H1 (cell line): Measurements from ENCODE around the gene RB1. TPM values are rescaled to one million over a fixed set of nuclear protein-coding genes. Genes with fewer than 3 reads are reported as not detected.

Experiments used
- CTCF ChIA-PET: fragments of 300-600 bp; sonication (Branson Sonifier 250); formaldehyde crosslinking; loops from one replicate; lab custom pipeline; 2021; ENCODE audit not compliant: partially characterized antibody; lab: Charles Lee
- POLR2A ChIA-PET: fragments of 300-600 bp; sonication (Branson Sonifier 250); formaldehyde crosslinking; loops from one replicate; lab custom pipeline; 2021; ENCODE audit warnings: inconsistent platforms; ENCODE audit not compliant: partially characterized antibody; lab: Charles Lee
- DNase-seq, 2 experiments: peaks; one replicate each; pipeline versions ENCODE4 v3.0.0 to v3.0.0-alpha.2; 2010 to 2022; ENCODE audit warnings: low spot score in 2 of 2, low read depth in 1 of 2, mixed read lengths in 1 of 2
- FAIRE-seq: peaks from 2 replicates; lab custom pipeline; 2011; peaks lifted over from hg19 to GRCh38; lab: Jason Lieb, UNC
- H2AFZ ChIP-seq: 2 replicates; pipeline ENCODE4 v1.8.1; 2012; ENCODE audit warnings: low read length, inconsistent platforms
- H2AK5ac ChIP-seq: 2 replicates; pipeline ENCODE4 v1.6.1; 2013; ENCODE audit warnings: low read depth, low read length
- H2BK120ac ChIP-seq: replicated peaks from 2 replicates; pipeline ENCODE3; 2013; ENCODE audit warnings: low read depth, low read length, inconsistent platforms
- H2BK12ac ChIP-seq: 2 replicates; pipeline ENCODE4 v1.6.1; 2013; ENCODE audit warnings: low read depth, low read length
- H2BK15ac ChIP-seq: 2 replicates; pipeline ENCODE4 v1.6.1; 2013; ENCODE audit warnings: low read length
- H2BK20ac ChIP-seq: 2 replicates; pipeline ENCODE4 v1.6.1; 2013; ENCODE audit warnings: low read length
- H2BK5ac ChIP-seq: 2 replicates; pipeline ENCODE4 v1.6.1; 2013; ENCODE audit warnings: low read depth, low read length
- H3K14ac ChIP-seq: 2 replicates; pipeline ENCODE4 v1.6.1; 2013; ENCODE audit warnings: inconsistent platforms; ENCODE audit not compliant: insufficient read length
- H3K18ac ChIP-seq: 2 replicates; pipeline ENCODE4 v1.6.1; 2013; ENCODE audit warnings: low read length; ENCODE audit errors: extremely low read depth
- H3K23ac ChIP-seq: 2 replicates; pipeline ENCODE4 v1.6.1; 2013; ENCODE audit warnings: inconsistent platforms; ENCODE audit not compliant: insufficient read length
- H3K23me2 ChIP-seq: 2 replicates; pipeline ENCODE4 v1.6.1; 2013; ENCODE audit warnings: low read depth, low read length
- H3K27ac ChIP-seq: 2 replicates; pipeline ENCODE4 v1.6.1; 2011; ENCODE audit warnings: low read depth, low read length, inconsistent platforms
- H3K27me3 ChIP-seq, 4 experiments: replicated peaks in 1 of 4; 1 replicate in 1 of 4; 2 replicates in 3 of 4; pipeline versions ENCODE4 v1.6.1 to v1.8.1; 2011 to 2013; ENCODE audit warnings: low read length in 3 of 4, mild to moderate bottlenecking in 3 of 4, inconsistent platforms in 2 of 4, mixed read lengths in 2 of 4, moderate library complexity in 1 of 4; ENCODE audit not compliant: control insufficient read depth in 3 of 4, insufficient read depth in 3 of 4; ENCODE audit errors: extremely low read depth in 1 of 4
- H3K36me3 ChIP-seq, 4 experiments: 2 replicates each; pipeline versions ENCODE4 v1.6.1 to v1.8.1; 2011 to 2013; ENCODE audit warnings: mild to moderate bottlenecking in 4 of 4, low read length in 3 of 4, moderate library complexity in 2 of 4, control low read depth in 1 of 4, inconsistent platforms in 1 of 4; ENCODE audit not compliant: insufficient read depth in 4 of 4, control insufficient read depth in 2 of 4
- H3K4ac ChIP-seq: replicated peaks from 2 replicates; pipeline ENCODE3; 2013; ENCODE audit warnings: low read length, low read depth, mixed read lengths, inconsistent platforms; ENCODE audit not compliant: insufficient read length
- H3K4me1 ChIP-seq, 4 experiments: replicated peaks in 1 of 4; 1 replicate in 1 of 4; 2 replicates in 3 of 4; pipeline versions ENCODE4 v1.6.1 to v1.8.1; 2011 to 2013; ENCODE audit warnings: low read length in 3 of 4, inconsistent platforms in 2 of 4, mixed read lengths in 1 of 4; ENCODE audit not compliant: insufficient read depth in 4 of 4, control insufficient read depth in 3 of 4
- H3K4me2 ChIP-seq, 2 experiments: 2 replicates each; pipeline versions ENCODE4 v1.6.1 to v1.8.1; 2011 to 2013; ENCODE audit warnings: low read depth in 2 of 2, low read length in 2 of 2, control low read depth in 1 of 2, inconsistent platforms in 1 of 2, mild to moderate bottlenecking in 1 of 2; ENCODE audit not compliant: insufficient read depth in 1 of 2
- H3K4me3 ChIP-seq, 4 experiments: fragments of 200-600, 300-600 bp in 1 of 4; sonication (generic), shearing (Covaris generic), sonication (Bioruptor Twin) in 1 of 4; 2 replicates each; pipeline versions ENCODE4 v1.5.1 to v1.8.1; 2011 to 2016; ENCODE audit warnings: low read length in 4 of 4, low read depth in 3 of 4, control low read depth in 2 of 4, inconsistent platforms in 2 of 4, mild to moderate bottlenecking in 2 of 4, mixed read lengths in 1 of 4, moderate library complexity in 1 of 4; ENCODE audit not compliant: insufficient read depth in 2 of 4; ENCODE audit errors: extremely low read depth in 1 of 4
- H3K56ac ChIP-seq: replicated peaks from 2 replicates; pipeline ENCODE3; 2013; ENCODE audit warnings: low read depth, mild to moderate bottlenecking, mixed read lengths, low read length, inconsistent platforms; ENCODE audit not compliant: insufficient read length
- H3K79me1 ChIP-seq: 2 replicates; pipeline ENCODE4 v1.6.1; 2013; ENCODE audit warnings: low read depth, low read length, control low read depth
- H3K79me2 ChIP-seq, 2 experiments: 2 replicates each; pipeline versions ENCODE4 v1.6.1 to v1.8.1; 2012 to 2013; ENCODE audit warnings: low read length in 2 of 2, mild to moderate bottlenecking in 2 of 2, inconsistent platforms in 1 of 2; ENCODE audit not compliant: insufficient read depth in 2 of 2, control insufficient read depth in 1 of 2
- H3K9ac ChIP-seq, 4 experiments: replicated peaks in 1 of 4; 1 replicate in 1 of 4; 2 replicates in 3 of 4; pipeline versions ENCODE4 v1.6.1 to v1.8.1; 2011 to 2013; ENCODE audit warnings: low read depth in 3 of 4, low read length in 3 of 4, control low read depth in 2 of 4, mild to moderate bottlenecking in 2 of 4, moderate library complexity in 2 of 4, inconsistent platforms in 1 of 4; ENCODE audit errors: extremely low read depth in 1 of 4
- H3K9me3 ChIP-seq, 2 experiments: 2 replicates each; pipeline versions ENCODE4 v1.6.1 to v1.8.1; 2012 to 2013; ENCODE audit warnings: mild to moderate bottlenecking in 2 of 2, moderate library complexity in 2 of 2, control low read depth in 1 of 2, inconsistent platforms in 1 of 2, low read depth in 1 of 2, low read length in 1 of 2, mixed read lengths in 1 of 2; ENCODE audit not compliant: insufficient read depth in 2 of 2
- H4K20me1 ChIP-seq, 2 experiments: replicated peaks in 1 of 2; 2 replicates each; pipeline versions ENCODE3 to v1.8.1; 2011 to 2013; ENCODE audit warnings: inconsistent platforms in 2 of 2, low read length in 2 of 2, mild to moderate bottlenecking in 1 of 2; ENCODE audit not compliant: insufficient read depth in 2 of 2, control insufficient read depth in 1 of 2
- H4K5ac ChIP-seq: 2 replicates; pipeline ENCODE4 v1.6.1; 2013; ENCODE audit warnings: low read length, low read depth, mixed read lengths, inconsistent platforms; ENCODE audit not compliant: insufficient read length
- H4K8ac ChIP-seq: 2 replicates; pipeline ENCODE4 v1.8.0; 2013; ENCODE audit warnings: mild to moderate bottlenecking, moderate library complexity, low read length, inconsistent platforms; ENCODE audit not compliant: insufficient read depth; ENCODE audit errors: extremely low read depth
- H4K91ac ChIP-seq: replicated peaks from 2 replicates; pipeline ENCODE3; 2013; ENCODE audit warnings: low read length, mixed read lengths, inconsistent platforms; ENCODE audit not compliant: insufficient read length
- BCL11A ChIP-seq, 2 experiments: IDR thresholded peaks; one replicate each; pipeline ENCODE4 v1.6.1; 2011; ENCODE audit warnings: low read depth in 2 of 2, low read length in 2 of 2, mild to moderate bottlenecking in 2 of 2
- EZH2 ChIP-seq: fragments of 200-600 bp; sonication (generic); IDR thresholded peaks from 2 replicates; pipeline ENCODE4 v1.7.1; 2012; ENCODE audit warnings: low read depth, mild to moderate bottlenecking, moderate library complexity, low read length, inconsistent platforms; ENCODE audit not compliant: severe bottlenecking
- HDAC2 ChIP-seq, 2 experiments: fragments of 300-600 bp in 1 of 2; sonication (generic) in 1 of 2; IDR thresholded peaks; 2 replicates each; pipeline ENCODE4 v1.6.1; 2011 to 2012; ENCODE audit warnings: low read depth in 2 of 2, low read length in 2 of 2, mild to moderate bottlenecking in 2 of 2, moderate library complexity in 2 of 2, borderline replicate concordance in 1 of 2, inconsistent platforms in 1 of 2
- HDAC6 ChIP-seq: IDR thresholded peaks from one replicate; pipeline ENCODE4 v1.7.1; 2012; ENCODE audit warnings: low read depth, mild to moderate bottlenecking, inconsistent platforms, low read length, moderate library complexity
- MAX ChIP-seq: IDR thresholded peaks from 2 replicates; pipeline ENCODE4 v1.6.1; 2012; ENCODE audit warnings: inconsistent platforms
- NRF1 ChIP-seq: IDR thresholded peaks from 2 replicates; pipeline ENCODE4 v1.6.1; 2011; ENCODE audit warnings: mild to moderate bottlenecking, low read depth, low read length, improper control_type of control experiment
- POLR2AphosphoS5 ChIP-seq: IDR thresholded peaks from 2 replicates; pipeline ENCODE4 v1.6.1; 2011; ENCODE audit warnings: low read depth, low read length
- RBBP5 ChIP-seq: IDR thresholded peaks from 2 replicates; pipeline ENCODE4 v1.7.1; 2012; ENCODE audit warnings: low read depth, mild to moderate bottlenecking, inconsistent platforms, low read length, moderate library complexity, borderline replicate concordance
- TAF1 ChIP-seq: IDR thresholded peaks from 2 replicates; pipeline ENCODE4 v1.6.1; 2011; ENCODE audit warnings: mild to moderate bottlenecking, low read depth, low read length
- ZNF274 ChIP-seq: IDR thresholded peaks from 2 replicates; pipeline ENCODE4 v1.7.0; 2012; ENCODE audit warnings: low read length, borderline replicate concordance; ENCODE audit errors: extremely low read depth
- WGBS, 2 experiments: shearing (Covaris generic) in 1 of 2; methylation state at CpG; one replicate each; pipeline versions ENCODE4 v1.1.6 to v1.1.7; 2013 to 2015; ENCODE audit warnings: low lambda C conversion rate in 2 of 2, mixed read lengths in 2 of 2, inconsistent platforms in 1 of 2, low coverage in 1 of 2, missing lambda C conversion rate in 1 of 2; ENCODE audit not compliant: insufficient replicate concordance in 2 of 2, insufficient coverage in 1 of 2, insufficient read length in 1 of 2; ENCODE audit errors: extremely low coverage in 1 of 2, missing lambda C conversion rate in 1 of 2; 5-methylcytosine and 5-hydroxymethylcytosine counted together
- polyA plus RNA-seq, 7 experiments: library from polyadenylated mRNA; depleted of rRNA in 3 of 7; stranded (reverse) in 5 of 7; unstranded in 2 of 7; fragments of >200 nt in 5 of 7; fragments of 200-250 nt in 2 of 7; gene quantifications; 1 replicate in 5 of 7; 2 replicates in 1 of 7; 4 replicates in 1 of 7; pipeline versions ENCODE4 v1.2.1 to v1.2.3, GENCODE V29; 2011 to 2013; ENCODE audit warnings: missing spikeins in 2 of 7, mixed read lengths in 2 of 7
- total RNA-seq: library from RNA; stranded (reverse); fragmentation: NEBNext Ultra II Directional; extraction: Animal tissue kit (Norgen Biotek cat#: 25700); gene quantifications from 2 replicates; pipeline ENCODE4 v1.2.1, GENCODE V29; 2021

RB1 gene
- total and polyA plus RNA-seq, 2 of the 8 experiments (the other 6 are each of a cell fraction or from before 2014, with no cell fraction given) = 4.1 to 17.5 TPM

DNA sequence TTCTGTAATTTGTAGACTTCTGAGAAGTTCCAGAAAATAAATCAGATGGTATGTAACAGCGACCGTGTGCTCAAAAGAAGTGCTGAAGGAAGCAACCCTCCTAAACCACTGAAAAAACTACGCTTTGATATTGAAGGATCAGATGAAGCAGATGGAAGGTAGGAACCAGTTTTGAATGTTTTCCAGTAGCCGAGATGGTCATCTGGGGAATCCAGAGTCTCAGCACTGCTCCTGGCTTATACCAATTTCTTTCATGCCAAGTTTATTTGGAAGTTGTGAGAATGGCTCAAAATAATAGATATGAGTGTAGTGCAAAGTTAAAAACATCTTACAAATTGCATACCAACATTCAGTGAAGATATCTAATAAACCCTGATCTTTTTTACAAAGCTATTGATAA, 173.1 kb downstream of the RB1 start:
- no peak overlapping the region for H3K56ac ChIP-seq
- TF ChIP-seq POLR2AphosphoS5 = no peak
- no peak for TF ChIP-seq TAF1
- TF ChIP-seq HDAC6 = no peak
- no peak for TF ChIP-seq NRF1
- TF ChIP-seq EZH2 = no peak
- no peak for TF ChIP-seq MAX
- no peak for TF ChIP-seq BCL11A (IDR thresholded peaks at IDR 0.05; ENCODE audit: low read depth in 2 of 2, low read length in 2 of 2)
- no peak for TF ChIP-seq ZNF274
- no peak for TF ChIP-seq HDAC2 (IDR thresholded peaks at IDR 0.05; ENCODE audit: borderline replicate concordance in 1 of 2, low read depth in 2 of 2, low read length in 2 of 2)
- no peak for TF ChIP-seq RBBP5

More for the DNA sequence above, 173.1 kb downstream of the RB1 start:
- no peak overlapping the region for H2BK5ac ChIP-seq
- no peaks in the 10 kb centered on the region for H3K79me1 ChIP-seq
- H3K79me2 ChIP-seq = no peaks in the 10 kb centered on the region
- no peak overlapping the region for H2BK15ac ChIP-seq
- no peaks in the 10 kb centered on the region for H3K23me2 ChIP-seq
- ChIA-PET POLR2A (no interaction called here), CTCF (interaction anchor here (0.8 to 1.6 kb wide), 3 partner anchors 13 to 97 kb away, joined by 4 read pairs; no protein-coding TSS in a partner anchor)
- H3K36me3 ChIP-seq = no peaks in the 10 kb centered on the region; a peak in 1 of 8 replicates
- H2BK12ac ChIP-seq = no peak overlapping the region
- no peaks in the 10 kb centered on the region for H4K20me1 ChIP-seq
- no peak overlapping the region for H3K27ac ChIP-seq
- no peak overlapping the region for H2AK5ac ChIP-seq
- no peak overlapping the region for H4K5ac ChIP-seq
- no peak overlapping the region for H4K91ac ChIP-seq
- no peaks in the 10 kb centered on the region for H3K9me3 ChIP-seq
- FAIRE-seq (no peak), DNase-seq (no peak)
- no peaks in the 10 kb centered on the region for H3K27me3 ChIP-seq
- H3K14ac ChIP-seq = no peak overlapping the region
- no peak overlapping the region for H3K18ac ChIP-seq
- no peak overlapping the region for H2BK120ac ChIP-seq
- no peaks in the 10 kb centered on the region for H3K4me1 ChIP-seq
- H3K4me2 ChIP-seq = no peak overlapping the region
- WGBS, 2 experiments = 71% methylated on average over 4 of the region's 4 CpGs; no CpG with 5 or more reads in 1 of the 2 experiments
- H2BK20ac ChIP-seq = no peak overlapping the region
- no peak overlapping the region for H3K23ac ChIP-seq
- H3K9ac ChIP-seq = no peak overlapping the region
- no peak overlapping the region for H3K4me3 ChIP-seq
- no peak overlapping the region for H3K4ac ChIP-seq
- no peak overlapping the region for H2AFZ ChIP-seq
- H4K8ac ChIP-seq = no peak overlapping the region
